ENCODE data around the gene ZNF532.
"Not testable (repeated sequence)": the region's sequence is repeated elsewhere in the genome, so short reads cannot be mapped to it uniquely, and the experiment has no call there.

Gene ZNF532

DNA sequence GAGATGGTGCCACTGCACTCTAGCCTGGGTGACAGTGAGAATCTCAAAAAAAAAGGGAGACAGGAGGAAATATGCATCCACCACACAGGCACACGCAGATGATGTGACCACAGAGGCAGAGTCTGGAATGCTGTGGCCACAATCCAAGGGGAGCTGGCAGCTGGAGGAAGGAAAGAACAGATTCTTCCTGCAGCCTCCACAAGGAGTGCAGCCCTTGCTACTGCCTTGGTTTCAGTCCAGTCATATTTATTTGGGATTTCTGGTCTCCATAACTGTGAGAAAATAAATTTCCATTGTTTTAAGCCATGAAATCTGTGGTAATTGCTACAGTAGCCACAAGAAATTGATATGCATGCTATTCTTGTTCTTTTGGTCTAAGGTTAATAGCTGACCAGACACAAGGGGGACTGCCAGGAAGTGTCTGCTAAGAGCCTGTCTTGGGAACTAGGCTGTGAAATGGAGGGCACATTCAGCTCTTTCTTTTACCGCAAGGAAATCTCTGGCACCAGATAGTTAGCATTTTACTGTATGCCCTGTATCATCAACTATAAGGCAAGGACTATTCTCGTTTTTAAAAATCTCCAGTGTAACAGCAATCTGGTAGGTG, 141.9 kb downstream of the ZNF532 start:
- DNase-seq (ENCODE audit: low read depth, low spot score) = no peak

DNA sequence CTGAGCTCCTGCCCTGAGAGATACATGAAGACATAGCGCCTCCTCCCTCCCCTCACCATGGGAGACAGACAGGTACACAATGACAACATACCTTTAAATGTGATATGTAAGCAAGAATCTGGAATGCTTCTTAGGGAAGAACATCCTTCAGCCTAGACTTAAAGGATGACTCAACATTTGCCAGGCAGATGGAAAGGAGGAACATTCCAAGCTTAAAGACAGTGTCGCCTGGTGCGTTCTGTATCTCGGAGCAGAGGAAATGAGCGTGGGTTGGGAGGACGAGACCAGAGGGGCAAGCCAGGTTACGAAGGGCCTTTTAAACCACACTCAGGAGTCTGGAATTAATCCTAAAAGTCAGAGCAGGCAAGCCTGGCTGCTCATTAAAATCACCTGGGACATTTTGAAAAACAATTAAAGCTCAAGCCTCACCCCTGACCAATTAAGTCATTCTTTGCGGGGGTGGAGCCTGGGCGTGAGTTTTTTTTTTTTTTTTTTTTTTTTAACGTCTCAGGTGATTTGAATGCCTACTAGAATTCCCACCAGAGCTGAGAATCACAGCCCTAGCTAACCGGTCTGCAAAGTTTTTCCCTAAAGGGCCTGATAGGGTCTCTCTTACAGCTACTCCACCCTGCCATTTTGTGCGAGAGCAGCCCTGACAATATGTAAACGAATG, 143.8 kb downstream of the ZNF532 start:
- no peak for DNase-seq (ENCODE audit: low read depth, low spot score)

GRCh38 chr18:59009846-59010245, 145.2 kb downstream of the ZNF532 start:
- no peak for DNase-seq (ENCODE audit: low read depth, low spot score)

DNA sequence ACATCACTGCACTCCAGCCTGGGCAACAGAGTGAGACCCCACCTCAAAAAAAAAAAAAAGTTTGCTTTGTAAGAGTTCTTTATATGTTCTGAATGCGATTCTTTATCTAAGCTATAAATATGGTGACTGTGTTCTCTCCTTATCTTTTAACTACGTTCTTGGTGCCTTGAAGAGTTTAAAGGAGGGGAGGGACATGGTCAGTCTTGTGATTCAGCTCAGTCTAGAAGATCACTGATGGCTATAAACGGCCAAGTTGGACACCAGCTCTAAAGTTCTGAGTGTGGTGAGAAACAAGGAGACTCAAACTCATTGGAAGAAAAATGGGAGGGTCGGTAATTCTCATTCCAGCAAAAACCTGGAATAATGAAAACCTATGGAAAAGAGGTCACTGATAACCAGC, 146.6 kb downstream of the ZNF532 start:
- DNase-seq (ENCODE audit: low read depth, low spot score) = no peak

GRCh38 chr18:59011786-59012185, 147.1 kb downstream of the ZNF532 start:
- DNase-seq (ENCODE audit: low read depth, low spot score) = no peak

GRCh38 chr18:59012815-59013705, 148.4 kb downstream of the ZNF532 start:
- DNase-seq (ENCODE audit: low read depth, low spot score) = no peak

DNA sequence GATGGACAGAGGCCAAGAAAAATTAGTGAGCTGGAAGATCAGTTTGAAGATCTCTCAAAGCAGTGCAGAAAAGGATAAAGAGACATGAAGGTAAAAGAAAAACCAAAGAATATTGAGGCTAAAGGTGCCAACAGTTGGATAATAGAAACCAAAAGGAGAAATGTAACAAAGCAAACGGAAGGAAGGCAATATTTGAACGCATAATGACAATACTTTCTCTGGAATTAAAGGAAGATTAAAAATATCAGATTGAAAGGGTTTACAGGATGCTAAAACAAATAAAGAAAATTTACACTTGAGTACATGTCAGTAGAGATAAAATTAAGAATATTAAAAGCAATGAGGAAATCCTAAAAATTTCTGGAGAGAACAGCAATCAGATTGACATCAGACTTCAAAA, 149.1 kb downstream of the ZNF532 start:
- DNase-seq (ENCODE audit: low read depth, low spot score) = no peak

- no peak for DNase-seq (ENCODE audit: low read depth, low spot score)
Measured at GRCh38 chr18:59015531-59016152, 151.0 kb downstream of the ZNF532 start.

GRCh38 chr18:59021500-59021899, 156.8 kb downstream of the ZNF532 start:
- no peak for DNase-seq (ENCODE audit: low read depth, low spot score)

GRCh38 chr18:59022167-59022945, 157.7 kb downstream of the ZNF532 start:
- no peak for DNase-seq (ENCODE audit: low read depth, low spot score)

DNA sequence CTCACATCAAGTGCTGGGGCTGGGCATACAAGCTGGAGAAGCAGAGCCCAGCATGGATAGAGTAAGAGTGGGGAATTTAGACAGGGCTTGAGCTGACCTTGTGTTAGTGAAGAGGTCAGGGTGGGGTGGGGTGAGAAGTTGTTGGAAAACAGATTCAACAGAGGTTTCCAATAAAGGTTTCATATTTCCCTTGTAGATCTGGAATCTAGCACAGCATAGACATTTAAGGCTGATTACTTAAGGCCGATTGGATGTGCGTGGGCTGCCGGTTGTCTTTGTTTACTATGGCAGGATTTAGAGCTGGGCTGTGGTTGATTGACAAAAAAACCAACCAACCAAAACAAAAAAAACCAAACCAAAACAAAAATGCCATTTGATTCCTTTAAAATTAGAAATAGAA, 160.2 kb downstream of the ZNF532 start:
- no peak for DNase-seq (ENCODE audit: low read depth, low spot score)

GRCh38 chr18:59025532-59025931, 160.9 kb downstream of the ZNF532 start:
- DNase-seq (ENCODE audit: low read depth, low spot score) = not testable (repeated sequence)

DNA sequence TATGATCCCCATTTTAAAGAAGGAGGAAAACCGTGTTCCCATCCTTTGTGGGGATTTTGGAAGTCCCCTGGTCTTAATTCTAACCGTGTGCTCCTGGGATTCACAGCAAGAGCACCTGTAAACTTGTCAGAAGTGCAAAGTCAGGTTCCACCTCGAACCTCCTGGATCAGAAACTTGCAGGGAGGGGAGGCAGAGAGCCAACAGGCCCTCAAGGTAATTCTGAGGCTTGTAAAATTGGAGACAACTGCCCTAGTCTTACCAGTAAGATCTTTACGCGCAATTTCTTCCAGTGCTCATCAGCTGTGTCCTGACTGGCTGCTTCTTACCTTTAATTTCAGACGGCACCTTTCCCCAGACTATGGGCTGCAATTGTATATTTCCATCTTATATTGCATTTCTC, 161.7 kb downstream of the ZNF532 start:
- no peak for DNase-seq (ENCODE audit: low read depth, low spot score)

- DNase-seq (ENCODE audit: low read depth, low spot score) = no peak
Measured at GRCh38 chr18:59026831-59027410, 162.2 kb downstream of the ZNF532 start.

- DNase-seq (ENCODE audit: low read depth, low spot score) = no peak
Measured at GRCh38 chr18:59029663-59030429, 165.2 kb downstream of the ZNF532 start.

DNA sequence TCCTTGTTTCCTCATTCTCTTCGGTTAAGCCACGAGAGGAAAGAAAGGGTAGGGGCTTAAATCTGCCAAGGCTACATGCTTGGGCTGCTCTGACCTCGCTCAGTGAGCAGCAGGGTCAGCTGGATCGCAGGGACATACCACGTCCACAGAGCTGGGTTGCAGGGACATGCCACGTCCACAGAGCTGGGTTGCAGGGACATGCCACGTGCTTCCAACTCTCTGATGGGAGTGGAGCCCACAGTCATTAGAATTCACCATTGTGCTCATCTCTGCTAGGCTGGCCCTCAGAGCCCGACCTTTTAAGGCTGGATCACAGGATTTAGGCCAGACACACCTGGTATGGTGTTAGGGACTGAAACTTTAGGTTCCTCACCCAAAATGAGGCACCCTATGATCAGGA, 167.6 kb downstream of the ZNF532 start:
- DNase-seq (ENCODE audit: low read depth, low spot score) = no peak

GRCh38 chr18:59033359-59033758, 168.7 kb downstream of the ZNF532 start:
- no peak for DNase-seq (ENCODE audit: low read depth, low spot score)

GRCh38 chr18:59033974-59034373, 169.3 kb downstream of the ZNF532 start:
- no peak for DNase-seq (ENCODE audit: low read depth, low spot score)

DNA sequence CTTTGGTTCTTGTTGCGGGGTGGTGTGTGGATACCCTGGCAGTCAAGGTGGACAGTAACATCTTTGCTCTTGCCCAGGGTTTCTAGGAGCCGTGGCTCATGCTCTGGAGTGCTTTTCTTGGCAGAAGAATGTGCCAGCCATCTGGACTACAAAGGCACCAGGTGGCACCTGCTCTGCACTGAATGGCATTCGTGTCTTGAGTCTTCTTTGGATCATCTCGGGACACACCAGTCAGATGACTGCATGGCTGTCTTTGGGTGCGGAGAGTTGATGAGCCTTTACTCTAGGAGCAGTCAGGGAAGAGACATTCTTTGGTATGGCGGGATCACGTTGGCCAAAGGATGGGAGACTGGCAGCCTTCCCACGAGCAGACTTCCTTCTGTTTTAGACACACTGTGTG, 170.9 kb downstream of the ZNF532 start:
- DNase-seq (ENCODE audit: low read depth, low spot score) = no peak
